SK-N-MC (cell line): ENCODE measurements around the gene NCK2.

Source experiments
- EZH2 ChIP-seq: fragments of 200-600 bp; sonication (generic); IDR thresholded peaks from one replicate; pipeline ENCODE4 v1.6.1; 2017; ENCODE audit warnings: antibody characterized with exemption
- POLR2AphosphoS5 ChIP-seq: IDR thresholded peaks from 2 replicates; pipeline ENCODE4 v1.6.1; 2012; ENCODE audit warnings: mild to moderate bottlenecking, low read depth, low read length, borderline replicate concordance

DNA sequence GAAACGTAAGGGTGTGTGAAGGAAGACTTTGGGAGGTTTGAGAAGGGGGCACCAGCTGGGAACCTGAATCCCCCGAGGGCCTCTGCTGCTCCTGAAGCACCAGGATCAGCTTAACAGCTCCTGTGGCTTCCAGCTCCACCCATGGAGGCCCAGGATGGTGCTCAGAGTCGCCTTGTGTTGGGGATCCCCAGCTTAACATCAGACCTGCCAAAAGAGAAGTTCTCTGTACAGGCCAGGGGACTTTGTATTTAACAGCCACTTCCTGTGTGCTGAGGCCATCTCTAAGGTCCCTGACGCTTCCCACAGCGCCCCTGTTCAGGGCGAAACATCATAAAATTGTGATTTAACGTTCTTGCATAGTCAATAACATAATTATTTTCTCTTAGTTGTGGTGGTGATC, 77.5 kb downstream of the NCK2 start:
- TF ChIP-seq POLR2AphosphoS5 (no peak), EZH2 (no peak)
